OCI-LY3 (cell line): ENCODE data around the gene SHH.
A peak's percentile ranks its signal among the peaks of the same experiment; 100 is the strongest.

Source experiments
- H2AFZ ChIP-seq: fragments of 200-600, 300-600 bp; shearing (Covaris generic); 2 replicates; pipeline ENCODE4 v1.6.0; 2014; ENCODE audit warnings: antibody characterized with exemption, low read depth, low read length
- H3K27ac ChIP-seq: fragments of 200-600, 300-600 bp; sonication (generic); 2 replicates; pipeline ENCODE4 v1.5.1; 2014; ENCODE audit warnings: mild to moderate bottlenecking, low read length, moderate library complexity, mixed read lengths
- H3K27me3 ChIP-seq: fragments of 200-600, 300-600 bp; sonication (generic); 2 replicates; pipeline ENCODE4 v1.6.1; 2014; ENCODE audit warnings: low read depth, low read length, mixed read lengths
- H3K36me3 ChIP-seq: fragments of 200-600, 300-600 bp; sonication (generic); replicated peaks from 2 replicates; pipeline ENCODE3; 2014; ENCODE audit warnings: low read depth, low read length, mixed read lengths
- H3K4me1 ChIP-seq: fragments of 300-600, 200-600 bp; sonication (generic); 2 replicates; pipeline ENCODE4 v1.6.1; 2014; ENCODE audit warnings: low read length, mixed read lengths
- H3K4me2 ChIP-seq: fragments of 200-600, 300-600 bp; sonication (generic); 2 replicates; pipeline ENCODE4 v1.6.1; 2014; ENCODE audit warnings: low read length, mixed read lengths
- H3K4me3 ChIP-seq: fragments of 300-600, 200-600 bp; sonication (generic); 2 replicates; pipeline ENCODE4 v1.5.1; 2014; ENCODE audit warnings: antibody characterized with exemption, mild to moderate bottlenecking, low read length, moderate library complexity
- H3K79me2 ChIP-seq: fragments of 300-600, 200-600 bp; shearing (Covaris generic); 2 replicates; pipeline ENCODE4 v1.6.1; 2014; ENCODE audit warnings: mild to moderate bottlenecking, low read length, mixed read lengths
- H3K9ac ChIP-seq: fragments of 300-600, 200-600 bp; shearing (Covaris generic); 2 replicates; pipeline ENCODE4 v1.6.0; 2014; ENCODE audit warnings: mild to moderate bottlenecking, low read length, moderate library complexity
- H3K9me3 ChIP-seq: fragments of 200-600, 300-600 bp; shearing (Covaris generic); 2 replicates; pipeline ENCODE4 v1.6.1; 2014; ENCODE audit warnings: low read length, mixed read lengths; ENCODE audit not compliant: insufficient read depth
- H4K20me1 ChIP-seq: fragments of 200-600, 300-600 bp; sonication (generic); 2 replicates; pipeline ENCODE4 v1.6.1; 2016; ENCODE audit warnings: low read length, mixed read lengths; ENCODE audit not compliant: insufficient read depth
- CTCF ChIP-seq: fragments of 200-600, 300-600 bp; sonication (generic); IDR thresholded peaks from 2 replicates; pipeline ENCODE4 v1.5.1; 2014; ENCODE audit warnings: antibody characterized with exemption, low read length, low read depth
- EZH2phosphoT487 ChIP-seq: fragments of 200-600 bp; shearing (Covaris generic); IDR thresholded peaks from 2 replicates; pipeline ENCODE4 v1.6.1; 2018; ENCODE audit warnings: antibody characterized with exemption, mixed run types, low read depth

Gene SHH

GRCh38 chr7:155756322-155756721, 55.9 kb downstream of the SHH start:
- Histone ChIP-seq H3K36me3 (peaks cover 39% of the 10 kb centered on the region), H3K4me1 (peaks cover 58% of the 10 kb centered on the region), H3K9me3 (no peaks in the 10 kb centered on the region), H3K4me2 (peak overlapping the region; percentile 86), H3K27me3 (no peaks in the 10 kb centered on the region), H3K4me3 (peak overlapping the region; percentile 55), H3K9ac (no peak overlapping the region), H3K79me2 (peaks cover 79% of the 10 kb centered on the region), H2AFZ (no peak overlapping the region), H4K20me1 (peaks cover 94% of the 10 kb centered on the region), H3K27ac (peak overlapping the region; percentile 37)
- TF ChIP-seq CTCF (no peak), EZH2phosphoT487 (no peak)

- TF ChIP-seq CTCF: no peak
- no peak for TF ChIP-seq EZH2phosphoT487
- Histone ChIP-seq H3K79me2 (peaks cover 79% of the 10 kb centered on the region), H3K4me3 (no peak overlapping the region), H3K27ac (no peak overlapping the region), H3K36me3 (peaks cover 32% of the 10 kb centered on the region), H3K27me3 (no peaks in the 10 kb centered on the region), H3K4me1 (peaks cover 71% of the 10 kb centered on the region), H3K4me2 (no peak overlapping the region), H3K9me3 (no peaks in the 10 kb centered on the region), H4K20me1 (peaks cover 93% of the 10 kb centered on the region), H2AFZ (no peak overlapping the region), H3K9ac (no peak overlapping the region)
Observed at GRCh38 chr7:155755026-155755425, 57.2 kb downstream of the SHH start.

GRCh38 chr7:155754165-155754564, 58.1 kb downstream of the SHH start:
- no peak overlapping the region for H3K4me3 ChIP-seq
- H3K79me2 ChIP-seq: peaks cover 87% of the 10 kb centered on the region
- peaks cover 31% of the 10 kb centered on the region for H3K36me3 ChIP-seq

GRCh38 chr7:155753446-155753965, 58.8 kb downstream of the SHH start:
- Histone ChIP-seq H3K4me1 (peaks cover 86% of the 10 kb centered on the region), H3K9ac (no peak overlapping the region), H3K27ac (no peak overlapping the region; the same call in 1 of the 2 replicates), H3K36me3 (peaks cover 25% of the 10 kb centered on the region), H3K79me2 (peaks cover 88% of the 10 kb centered on the region), H3K27me3 (no peaks in the 10 kb centered on the region), H3K4me2 (peak overlapping the region; percentile 85), H3K9me3 (no peaks in the 10 kb centered on the region), H2AFZ (no peak overlapping the region), H3K4me3 (peak overlapping the region; percentile 56; the same call in 1 of the 2 replicates), H4K20me1 (peaks cover 98% of the 10 kb centered on the region)
- TF ChIP-seq EZH2phosphoT487: no peak
- TF ChIP-seq CTCF: no peak

More at GRCh38 chr7:155754165-155754564, 58.1 kb downstream of the SHH start:
- no peak overlapping the region for H2AFZ ChIP-seq
- H3K27ac ChIP-seq: no peak overlapping the region
- no peaks in the 10 kb centered on the region for H3K9me3 ChIP-seq
- H3K9ac ChIP-seq: no peak overlapping the region
- H3K4me2 ChIP-seq: no peak overlapping the region
- H4K20me1 ChIP-seq: peaks cover 97% of the 10 kb centered on the region
- TF ChIP-seq CTCF (no peak), EZH2phosphoT487 (no peak)
- H3K27me3 ChIP-seq: no peaks in the 10 kb centered on the region
- peaks cover 79% of the 10 kb centered on the region for H3K4me1 ChIP-seq
